ENCODE measurements around the gene ALX4. TPM values are rescaled to one million over a fixed set of nuclear protein-coding genes. Genes with fewer than 3 reads are reported as not detected.

ALX4 gene
- total and polyA plus RNA-seq, 9 of the 15 experiments (the other 6 are each of a cell fraction or from before 2014, with no cell fraction given): 0.07 to 1.2 (median 0.33) TPM

- 0 out of 2 replicates have a peak, but pooled peaks have one; percentile 41 for TF ChIP-seq ZBTB17 (CRISPR knock-in tag; IDR thresholded peaks at IDR 0.05)
- no peak for TF ChIP-seq RBM15 (IDR thresholded peaks at IDR 0.05; ENCODE audit: insufficient read depth, low read length)
- no peak for TF ChIP-seq CREB1 (IDR thresholded peaks at IDR 0.05)
- no peak for TF ChIP-seq CREB1 (CRISPR knock-in tag; IDR thresholded peaks at IDR 0.05)
- no peak for TF ChIP-seq CREM (IDR thresholded peaks at IDR 0.05; ENCODE audit: low read depth)
- TF ChIP-seq VEZF1 (CRISPR knock-in tag; IDR thresholded peaks at IDR 0.05): peak; percentile 41
- no peak for TF ChIP-seq MAFF (IDR thresholded peaks at IDR 0.05; ENCODE audit: low read length)
- TF ChIP-seq CREB5 (CRISPR knock-in tag; IDR thresholded peaks at IDR 0.05): no peak
- TF ChIP-seq E2F8 (IDR thresholded peaks at IDR 0.05; ENCODE audit: low read depth, partially characterized antibody): no peak
- no peak for TF ChIP-seq KAT2B (IDR thresholded peaks at IDR 0.05; ENCODE audit: low read depth, low read length)
- no peak for TF ChIP-seq STAT5B (CRISPR knock-in tag; IDR thresholded peaks at IDR 0.05)
- TF ChIP-seq TSHZ1 (CRISPR knock-in tag; IDR thresholded peaks at IDR 0.05): no peak
- no peak for TF ChIP-seq LEF1 (IDR thresholded peaks at IDR 0.05)
- no peak for TF ChIP-seq MEF2D (tag; conservative IDR thresholded peaks at IDR 0.05; ENCODE audit: low read depth)
- no peak for TF ChIP-seq SFPQ (IDR thresholded peaks at IDR 0.05; ENCODE audit: low read depth, low read length)
These were observed 8.2 kb downstream of the ALX4 start (continued) for GRCh38 chr11:44301564-44302271.
